Measurements from ENCODE around the gene YIF1A.

YIF1A gene

GRCh38 chr11:66331542-66332370 is 42.8 kb upstream of the YIF1A start:
- Histone ChIP-seq H3K27me3 (ENCODE audit: control insufficient read depth in 1 of 2, insufficient read depth in 2 of 2, low read length in 2 of 2) (no peaks in the 10 kb centered on the region), H3K9ac (ENCODE audit: low read length in 2 of 2) (no peak overlapping the region), H3K9me3 (ENCODE audit: control insufficient read depth in 2 of 2, low read length in 2 of 2) (no peaks in the 10 kb centered on the region), H3K4me3 (ENCODE audit: low read length in 2 of 2) (no peak overlapping the region), H3K27ac (ENCODE audit: low read length) (no peak overlapping the region), H3K36me3 (ENCODE audit: control insufficient read depth in 2 of 2, insufficient read depth in 2 of 2, low read length in 2 of 2) (peaks cover 0 to 4% of the 10 kb centered on the region in 2 donors), H3K4me1 (ENCODE audit: control insufficient read depth, insufficient read depth, low read length) (peaks cover 38% of the 10 kb centered on the region)

- Histone ChIP-seq H3K27ac (ENCODE audit: low read length) (no peak overlapping the region), H3K36me3 (ENCODE audit: control insufficient read depth in 2 of 2, insufficient read depth in 2 of 2, low read length in 2 of 2) (peaks cover 0 to 4% of the 10 kb centered on the region in 2 donors), H3K4me3 (ENCODE audit: low read length in 2 of 2) (no peak overlapping the region), H3K27me3 (ENCODE audit: control insufficient read depth in 1 of 2, insufficient read depth in 2 of 2, low read length in 2 of 2) (no peaks in the 10 kb centered on the region), H3K9me3 (ENCODE audit: control insufficient read depth in 2 of 2, low read length in 2 of 2) (no peaks in the 10 kb centered on the region), H3K4me1 (ENCODE audit: control insufficient read depth, insufficient read depth, low read length) (peaks cover 39% of the 10 kb centered on the region), H3K9ac (ENCODE audit: low read length in 2 of 2) (no peak overlapping the region)
Measured at GRCh38 chr11:66330931-66331330, 42.0 kb upstream of the YIF1A start.

- Histone ChIP-seq H3K9ac (ENCODE audit: low read length in 2 of 2) (no peak overlapping the region), H3K36me3 (ENCODE audit: control insufficient read depth in 2 of 2, insufficient read depth in 2 of 2, low read length in 2 of 2) (peaks cover 0 to 4% of the 10 kb centered on the region in 2 donors), H3K27me3 (ENCODE audit: control insufficient read depth in 1 of 2, insufficient read depth in 2 of 2, low read length in 2 of 2) (no peaks in the 10 kb centered on the region), H3K4me3 (ENCODE audit: low read length in 2 of 2) (no peak overlapping the region), H3K4me1 (ENCODE audit: control insufficient read depth, insufficient read depth, low read length) (peaks cover 33% of the 10 kb centered on the region), H3K9me3 (ENCODE audit: control insufficient read depth in 2 of 2, low read length in 2 of 2) (no peaks in the 10 kb centered on the region), H3K27ac (ENCODE audit: low read length) (no peak overlapping the region)
Measured at GRCh38 chr11:66329165-66329673, 40.3 kb upstream of the YIF1A start.

GRCh38 chr11:66328302-66329144 is 39.6 kb upstream of the YIF1A start:
- H3K4me3 ChIP-seq (ENCODE audit: low read length in 2 of 2) = peak overlapping the region in 1 of 2 donors; percentile 61
- H3K4me1 ChIP-seq (ENCODE audit: control insufficient read depth, insufficient read depth, low read length) = peaks cover 33% of the 10 kb centered on the region
- peaks cover 0 to 4% of the 10 kb centered on the region in 2 donors for H3K36me3 ChIP-seq (ENCODE audit: control insufficient read depth in 2 of 2, insufficient read depth in 2 of 2, low read length in 2 of 2)
- no peaks in the 10 kb centered on the region for H3K9me3 ChIP-seq (ENCODE audit: control insufficient read depth in 2 of 2, low read length in 2 of 2)
- H3K27ac ChIP-seq (ENCODE audit: low read length) = no peak overlapping the region
- peak overlapping the region in 1 of 2 donors; percentile 17 for H3K9ac ChIP-seq (ENCODE audit: low read length in 2 of 2)
- H3K27me3 ChIP-seq (ENCODE audit: control insufficient read depth in 1 of 2, insufficient read depth in 2 of 2, low read length in 2 of 2) = no peaks in the 10 kb centered on the region

GRCh38 chr11:66328031-66328301 is 39.0 kb upstream of the YIF1A start:
- H3K9me3 ChIP-seq (ENCODE audit: control insufficient read depth in 2 of 2, low read length in 2 of 2) = no peaks in the 10 kb centered on the region
- H3K27ac ChIP-seq (ENCODE audit: low read length) = no peak overlapping the region
- peaks cover 33% of the 10 kb centered on the region for H3K4me1 ChIP-seq (ENCODE audit: control insufficient read depth, insufficient read depth, low read length)
- no peak overlapping the region for H3K9ac ChIP-seq (ENCODE audit: low read length in 2 of 2)
- peaks cover 0 to 1% of the 10 kb centered on the region in 2 donors for H3K36me3 ChIP-seq (ENCODE audit: control insufficient read depth in 2 of 2, insufficient read depth in 2 of 2, low read length in 2 of 2)
- H3K4me3 ChIP-seq (ENCODE audit: low read length in 2 of 2) = peak overlapping the region in 1 of 2 donors; percentile 61
- no peaks in the 10 kb centered on the region for H3K27me3 ChIP-seq (ENCODE audit: control insufficient read depth in 1 of 2, insufficient read depth in 2 of 2, low read length in 2 of 2)

- no peaks in the 10 kb centered on the region for H3K36me3 ChIP-seq (ENCODE audit: control insufficient read depth in 2 of 2, insufficient read depth in 2 of 2, low read length in 2 of 2)
- H3K4me1 ChIP-seq (ENCODE audit: control insufficient read depth, insufficient read depth, low read length) = peaks cover 33% of the 10 kb centered on the region
- H3K27ac ChIP-seq (ENCODE audit: low read length) = peak overlapping the region; percentile 18
- no peaks in the 10 kb centered on the region for H3K9me3 ChIP-seq (ENCODE audit: control insufficient read depth in 2 of 2, low read length in 2 of 2)
- no peaks in the 10 kb centered on the region for H3K27me3 ChIP-seq (ENCODE audit: control insufficient read depth in 1 of 2, insufficient read depth in 2 of 2, low read length in 2 of 2)
- H3K9ac ChIP-seq (ENCODE audit: low read length in 2 of 2) = no peak overlapping the region
- peak overlapping the region in 1 of 2 donors; percentile 3 for H3K4me3 ChIP-seq (ENCODE audit: low read length in 2 of 2)
Measured at GRCh38 chr11:66327171-66328030, 38.5 kb upstream of the YIF1A start.

GRCh38 chr11:66326261-66327111 is 37.5 kb upstream of the YIF1A start:
- H3K27me3 ChIP-seq (ENCODE audit: control insufficient read depth in 1 of 2, insufficient read depth in 2 of 2, low read length in 2 of 2) = no peaks in the 10 kb centered on the region
- H3K4me1 ChIP-seq (ENCODE audit: control insufficient read depth, insufficient read depth, low read length) = peaks cover 33% of the 10 kb centered on the region
- H3K27ac ChIP-seq (ENCODE audit: low read length) = no peak overlapping the region
- H3K9ac ChIP-seq (ENCODE audit: low read length in 2 of 2) = peak overlapping the region in 1 of 2 donors; percentile 13
- no peaks in the 10 kb centered on the region for H3K36me3 ChIP-seq (ENCODE audit: control insufficient read depth in 2 of 2, insufficient read depth in 2 of 2, low read length in 2 of 2)
- H3K9me3 ChIP-seq (ENCODE audit: control insufficient read depth in 2 of 2, low read length in 2 of 2) = no peaks in the 10 kb centered on the region
- peak overlapping the region in 1 of 2 donors; percentile 3 for H3K4me3 ChIP-seq (ENCODE audit: low read length in 2 of 2)

- no peak overlapping the region for H3K9ac ChIP-seq (ENCODE audit: low read length in 2 of 2)
Measured at GRCh38 chr11:66325263-66325671, 36.3 kb upstream of the YIF1A start.

GRCh38 chr11:66324664-66325063 is 35.7 kb upstream of the YIF1A start:
- H3K27ac ChIP-seq (ENCODE audit: low read length) = no peak overlapping the region
- H3K9ac ChIP-seq (ENCODE audit: low read length in 2 of 2) = no peak overlapping the region

More at GRCh38 chr11:66325263-66325671, 36.3 kb upstream of the YIF1A start:
- Histone ChIP-seq H3K9me3 (ENCODE audit: control insufficient read depth in 2 of 2, low read length in 2 of 2) (no peaks in the 10 kb centered on the region), H3K27me3 (ENCODE audit: control insufficient read depth in 1 of 2, insufficient read depth in 2 of 2, low read length in 2 of 2) (no peaks in the 10 kb centered on the region), H3K36me3 (ENCODE audit: control insufficient read depth in 2 of 2, insufficient read depth in 2 of 2, low read length in 2 of 2) (no peaks in the 10 kb centered on the region), H3K4me3 (ENCODE audit: low read length in 2 of 2) (no peak overlapping the region), H3K27ac (ENCODE audit: low read length) (no peak overlapping the region), H3K4me1 (ENCODE audit: control insufficient read depth, insufficient read depth, low read length) (peaks cover 33% of the 10 kb centered on the region)

More at GRCh38 chr11:66324664-66325063, 35.7 kb upstream of the YIF1A start:
- Histone ChIP-seq H3K9me3 (ENCODE audit: control insufficient read depth in 2 of 2, low read length in 2 of 2) (no peaks in the 10 kb centered on the region), H3K36me3 (ENCODE audit: control insufficient read depth in 2 of 2, insufficient read depth in 2 of 2, low read length in 2 of 2) (no peaks in the 10 kb centered on the region), H3K4me3 (ENCODE audit: low read length in 2 of 2) (no peak overlapping the region), H3K4me1 (ENCODE audit: control insufficient read depth, insufficient read depth, low read length) (peaks cover 33% of the 10 kb centered on the region), H3K27me3 (ENCODE audit: control insufficient read depth in 1 of 2, insufficient read depth in 2 of 2, low read length in 2 of 2) (no peaks in the 10 kb centered on the region)

Data from stomach smooth muscle (tissue), 2 donors.